GM10266 (cell line): ENCODE results near the gene CD200R1L.
"Not testable (repeated sequence)": the region's sequence is repeated elsewhere in the genome, so short reads cannot be mapped to it uniquely, and the experiment has no call there.

ENCODE experiments used
- DNase-seq: peaks from one replicate; pipeline ENCODE4 v3.0.0; 2012; ENCODE audit errors: extremely low spot score
- TF ChIP-seq, protein P1 (sequence below): IDR thresholded peaks from 2 replicates; pipeline ENCODE4 v1.5.1; 2012; ENCODE audit warnings: mild to moderate bottlenecking, low read depth; ENCODE audit not compliant: control insufficient read depth, insufficient read depth; ENCODE audit errors: missing control alignments

The CD200R1L gene

DNA sequence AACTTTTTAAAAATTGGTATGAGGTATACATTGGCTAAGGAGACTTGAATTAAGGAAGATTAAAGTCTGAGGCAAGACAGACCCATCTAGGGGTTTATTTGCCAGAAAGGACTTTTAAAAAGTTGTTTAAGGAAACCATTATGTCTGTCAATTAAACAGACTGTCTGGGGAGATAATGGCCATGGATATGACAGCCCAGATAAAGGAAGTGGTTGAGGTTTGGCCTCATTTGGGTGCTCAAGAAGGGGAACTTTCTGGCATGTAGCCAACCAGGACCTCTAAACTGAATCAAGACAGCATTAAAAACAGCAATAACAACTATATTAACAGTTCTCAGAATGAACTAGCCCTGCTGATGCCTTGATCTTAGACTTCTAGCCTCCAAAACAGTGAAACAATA, 9.9 kb upstream of the CD200R1L start:
- DNase-seq, result no peak

DNA sequence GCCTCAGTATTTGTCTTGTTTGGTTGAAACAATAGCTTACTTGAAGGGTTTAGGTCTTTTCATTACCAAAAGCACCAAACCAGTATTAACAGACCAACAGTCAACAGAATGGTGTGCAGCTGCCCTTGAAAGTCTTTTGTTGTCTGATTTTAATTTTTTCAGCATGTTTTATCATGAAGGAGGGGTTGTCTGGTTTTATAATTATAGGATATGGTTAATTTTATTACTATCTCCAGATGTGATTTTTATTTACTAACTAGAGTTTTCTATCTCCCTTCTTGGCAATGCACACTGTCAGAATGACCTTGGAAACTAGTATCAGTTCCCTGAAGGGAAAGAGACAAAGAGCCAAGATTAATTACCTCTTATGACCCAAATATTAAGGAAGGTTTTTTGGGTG, 9.2 kb upstream of the CD200R1L start:
- TF ChIP-seq, protein P1, sequence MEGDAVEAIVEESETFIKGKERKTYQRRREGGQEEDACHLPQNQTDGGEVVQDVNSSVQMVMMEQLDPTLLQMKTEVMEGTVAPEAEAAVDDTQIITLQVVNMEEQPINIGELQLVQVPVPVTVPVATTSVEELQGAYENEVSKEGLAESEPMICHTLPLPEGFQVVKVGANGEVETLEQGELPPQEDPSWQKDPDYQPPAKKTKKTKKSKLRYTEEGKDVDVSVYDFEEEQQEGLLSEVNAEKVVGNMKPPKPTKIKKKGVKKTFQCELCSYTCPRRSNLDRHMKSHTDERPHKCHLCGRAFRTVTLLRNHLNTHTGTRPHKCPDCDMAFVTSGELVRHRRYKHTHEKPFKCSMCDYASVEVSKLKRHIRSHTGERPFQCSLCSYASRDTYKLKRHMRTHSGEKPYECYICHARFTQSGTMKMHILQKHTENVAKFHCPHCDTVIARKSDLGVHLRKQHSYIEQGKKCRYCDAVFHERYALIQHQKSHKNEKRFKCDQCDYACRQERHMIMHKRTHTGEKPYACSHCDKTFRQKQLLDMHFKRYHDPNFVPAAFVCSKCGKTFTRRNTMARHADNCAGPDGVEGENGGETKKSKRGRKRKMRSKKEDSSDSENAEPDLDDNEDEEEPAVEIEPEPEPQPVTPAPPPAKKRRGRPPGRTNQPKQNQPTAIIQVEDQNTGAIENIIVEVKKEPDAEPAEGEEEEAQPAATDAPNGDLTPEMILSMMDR, result no peak
- no peak for DNase-seq

More for the DNA sequence above, 9.9 kb upstream of the CD200R1L start:
- TF ChIP-seq, protein P1, result no peak

DNA sequence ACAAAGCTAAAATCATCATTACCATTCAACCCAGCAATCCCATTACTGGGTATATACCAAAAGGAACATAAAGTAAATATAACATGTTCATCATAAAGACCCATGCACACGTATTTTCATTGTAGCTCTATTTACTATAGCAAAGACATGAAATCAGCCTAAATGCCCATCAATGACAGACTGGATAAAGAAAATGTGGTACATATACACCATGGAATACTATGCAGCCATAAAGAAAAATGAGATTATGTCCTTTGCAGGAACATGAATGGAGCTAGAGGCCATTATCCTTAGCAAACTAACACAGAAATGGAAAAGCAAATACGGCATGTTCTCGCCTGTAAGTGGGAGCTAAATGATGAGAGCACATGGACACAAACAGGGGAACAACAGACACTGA, 8.4 kb upstream of the CD200R1L start:
- DNase-seq, result not testable (repeated sequence)

DNA sequence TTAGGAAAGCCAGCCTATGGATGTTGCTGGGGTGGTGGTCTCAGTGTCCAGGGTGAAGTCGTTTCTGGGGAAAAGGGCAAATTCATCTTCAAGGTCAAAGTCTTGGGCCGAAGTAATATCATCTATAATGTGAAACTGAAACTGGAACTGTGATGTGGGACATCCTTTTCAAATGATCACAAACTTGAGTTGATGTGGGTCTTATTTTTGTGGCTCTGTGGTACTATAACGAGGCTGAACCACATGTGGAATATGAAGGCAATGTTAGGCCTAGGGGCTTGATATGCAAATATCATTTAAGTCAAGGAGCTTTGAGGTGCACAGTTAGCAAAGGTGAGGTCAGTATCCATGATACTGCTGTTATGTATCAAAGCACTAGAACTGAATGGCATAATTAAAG, 1.5 kb upstream of the CD200R1L start:
- DNase-seq, result no peak
- TF ChIP-seq, protein P1, result no peak

DNA sequence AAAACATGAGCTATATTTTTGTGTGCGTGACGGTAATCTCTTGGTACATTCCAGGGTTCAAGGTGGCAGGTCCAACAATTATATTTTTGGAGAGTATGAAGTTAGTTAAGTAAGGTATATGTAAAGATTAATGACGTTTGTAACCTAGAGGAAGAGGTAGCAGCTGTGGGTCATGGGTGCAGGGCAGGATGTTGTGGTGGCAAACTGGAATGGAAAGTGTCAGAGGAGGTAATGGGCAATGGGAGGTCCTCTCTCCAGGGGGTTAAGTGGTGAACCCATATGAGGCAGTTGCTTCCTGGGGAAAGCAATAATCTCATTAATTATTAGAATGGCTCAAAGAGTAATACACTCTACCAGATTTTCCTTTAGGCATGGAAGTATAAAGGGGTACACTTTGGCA, 1.0 kb upstream of the CD200R1L start:
- no peak for DNase-seq

DNA sequence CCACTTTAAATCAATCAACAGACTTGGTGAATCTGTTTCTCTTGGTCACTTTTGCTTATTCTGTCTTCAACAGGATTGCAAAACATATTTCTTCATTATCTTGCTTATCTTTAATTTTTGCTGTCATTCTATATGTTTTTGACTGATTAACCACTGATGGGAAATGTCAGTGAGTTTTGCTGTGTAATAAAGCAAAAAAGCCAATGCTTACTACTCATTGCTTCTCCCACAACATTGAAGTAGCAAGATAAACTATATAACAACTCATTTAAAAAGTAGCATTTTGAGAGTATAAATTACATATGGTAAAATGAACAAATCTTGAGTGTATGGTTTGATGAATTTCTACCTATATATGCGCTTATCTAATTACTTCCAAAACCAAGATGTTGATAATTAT, 892 bp downstream of the CD200R1L start:
- TF ChIP-seq, protein P1, result no peak
- DNase-seq, result no peak

More for the DNA sequence above, 1.0 kb upstream of the CD200R1L start:
- TF ChIP-seq, protein P1, result no peak

DNA sequence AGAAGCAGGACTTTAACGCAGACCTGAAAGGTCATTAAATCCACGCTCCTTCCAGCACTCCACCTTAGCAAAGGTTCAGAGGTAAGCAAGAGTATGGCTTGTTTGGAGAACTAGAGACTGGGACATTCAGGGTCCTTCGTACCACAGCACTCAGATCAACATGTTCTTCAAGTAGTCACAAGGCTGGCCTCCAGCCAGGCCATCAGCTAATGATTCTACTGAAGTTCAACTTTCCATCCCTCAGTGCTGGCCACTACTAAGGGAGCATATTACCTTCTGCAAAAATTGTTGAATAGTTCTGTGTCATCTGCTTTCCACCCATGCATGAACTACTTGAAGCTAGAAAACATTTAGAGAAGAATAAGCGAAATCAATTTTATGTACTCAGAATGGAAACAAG, 17.6 kb downstream of the CD200R1L start:
- DNase-seq, result no peak
- TF ChIP-seq, protein P1, result no peak
